ENCODE results near the gene METAP1D.

The METAP1D gene

GRCh38 chr2:172007372-172007771 lies 7.6 kb downstream of the METAP1D start:
- no peak overlapping the region for H3K4me3 Mint-ChIP-seq

GRCh38 chr2:172009823-172010222 lies 10.1 kb downstream of the METAP1D start:
- DNase-seq (ENCODE audit: low spot score in 2 of 2) (no peak), ATAC-seq (replicated peaks; ENCODE audit: extremely low read depth, poor library complexity, severe bottlenecking) (no peak)
- H3K27ac Mint-ChIP-seq (ENCODE audit: low read depth): no peak overlapping the region
- no peaks in the 10 kb centered on the region for H3K27me3 Mint-ChIP-seq
- no peaks in the 10 kb centered on the region for H3K9me3 Mint-ChIP-seq
- H3K36me3 Mint-ChIP-seq (ENCODE audit: insufficient read depth): peaks cover 3% of the 10 kb centered on the region
- no peak overlapping the region for H3K4me3 Mint-ChIP-seq
- H3K4me1 Mint-ChIP-seq: peaks cover 19% of the 10 kb centered on the region

More at GRCh38 chr2:172007372-172007771, 7.6 kb downstream of the METAP1D start:
- H3K27ac Mint-ChIP-seq (ENCODE audit: low read depth): no peak overlapping the region
- no peaks in the 10 kb centered on the region for H3K9me3 Mint-ChIP-seq
- DNase-seq (ENCODE audit: low spot score in 2 of 2): no peak
- peaks cover 15% of the 10 kb centered on the region for H3K4me1 Mint-ChIP-seq
- peaks cover 5% of the 10 kb centered on the region for H3K36me3 Mint-ChIP-seq (ENCODE audit: insufficient read depth)
- ATAC-seq (replicated peaks; ENCODE audit: extremely low read depth, poor library complexity, severe bottlenecking): no peak
- H3K27me3 Mint-ChIP-seq: no peaks in the 10 kb centered on the region

- no peak for DNase-seq (ENCODE audit: low spot score in 2 of 2)
- H3K27ac Mint-ChIP-seq (ENCODE audit: low read depth): no peak overlapping the region
- H3K27me3 Mint-ChIP-seq: no peaks in the 10 kb centered on the region
- no peaks in the 10 kb centered on the region for H3K9me3 Mint-ChIP-seq
- H3K4me1 Mint-ChIP-seq: peaks cover 19% of the 10 kb centered on the region
- H3K4me3 Mint-ChIP-seq: peak overlapping the region; percentile 42
- ATAC-seq (replicated peaks; ENCODE audit: extremely low read depth, poor library complexity, severe bottlenecking): peak; percentile 64
- H3K36me3 Mint-ChIP-seq (ENCODE audit: insufficient read depth): peaks cover 3% of the 10 kb centered on the region
Observed at GRCh38 chr2:172011812-172012575, 12.2 kb downstream of the METAP1D start.

- H3K4me3 Mint-ChIP-seq: no peak overlapping the region
- no peak overlapping the region for H3K27ac Mint-ChIP-seq (ENCODE audit: low read depth)
Observed at GRCh38 chr2:172012677-172013391, 13.1 kb downstream of the METAP1D start.

GRCh38 chr2:172013396-172013795 lies 13.6 kb downstream of the METAP1D start:
- Mint-ChIP-seq H3K4me3 (no peak overlapping the region), H3K4me1 (peaks cover 19% of the 10 kb centered on the region), H3K9me3 (no peaks in the 10 kb centered on the region), H3K27ac (ENCODE audit: low read depth) (no peak overlapping the region), H3K27me3 (no peaks in the 10 kb centered on the region), H3K36me3 (ENCODE audit: insufficient read depth) (peaks cover 3% of the 10 kb centered on the region)
- ATAC-seq (replicated peaks; ENCODE audit: extremely low read depth, poor library complexity, severe bottlenecking): no peak
- DNase-seq (ENCODE audit: low spot score in 2 of 2): no peak

More at GRCh38 chr2:172012677-172013391, 13.1 kb downstream of the METAP1D start:
- Mint-ChIP-seq H3K4me1 (peaks cover 19% of the 10 kb centered on the region), H3K36me3 (ENCODE audit: insufficient read depth) (peaks cover 3% of the 10 kb centered on the region), H3K9me3 (no peaks in the 10 kb centered on the region), H3K27me3 (no peaks in the 10 kb centered on the region)
- ATAC-seq (replicated peaks; ENCODE audit: extremely low read depth, poor library complexity, severe bottlenecking): no peak
- DNase-seq (ENCODE audit: low spot score in 2 of 2): no peak

- Mint-ChIP-seq H3K4me1 (no peaks in the 10 kb centered on the region), H3K36me3 (ENCODE audit: insufficient read depth) (no peaks in the 10 kb centered on the region), H3K4me3 (no peak overlapping the region), H3K9me3 (no peaks in the 10 kb centered on the region), H3K27me3 (no peaks in the 10 kb centered on the region), H3K27ac (ENCODE audit: low read depth) (no peak overlapping the region)
- ATAC-seq (replicated peaks; ENCODE audit: extremely low read depth, poor library complexity, severe bottlenecking) (no peak), DNase-seq (ENCODE audit: low spot score in 2 of 2) (no peak)
Observed at GRCh38 chr2:172021074-172021931, 21.6 kb downstream of the METAP1D start.

- H3K27me3 Mint-ChIP-seq: no peaks in the 10 kb centered on the region
- H3K27ac Mint-ChIP-seq (ENCODE audit: low read depth): no peak overlapping the region
- H3K9me3 Mint-ChIP-seq: no peaks in the 10 kb centered on the region
- H3K36me3 Mint-ChIP-seq (ENCODE audit: insufficient read depth): no peaks in the 10 kb centered on the region
- H3K4me1 Mint-ChIP-seq: no peaks in the 10 kb centered on the region
- ATAC-seq (replicated peaks; ENCODE audit: extremely low read depth, poor library complexity, severe bottlenecking): no peak
- H3K4me3 Mint-ChIP-seq: no peak overlapping the region
- no peak for DNase-seq (ENCODE audit: low spot score in 2 of 2)
Observed at GRCh38 chr2:172021955-172022354, 22.2 kb downstream of the METAP1D start.

- Mint-ChIP-seq H3K4me3 (no peak overlapping the region), H3K36me3 (ENCODE audit: insufficient read depth) (no peaks in the 10 kb centered on the region), H3K9me3 (no peaks in the 10 kb centered on the region), H3K27me3 (no peaks in the 10 kb centered on the region), H3K27ac (ENCODE audit: low read depth) (no peak overlapping the region), H3K4me1 (no peaks in the 10 kb centered on the region)
- DNase-seq (ENCODE audit: low spot score in 2 of 2) (no peak), ATAC-seq (replicated peaks; ENCODE audit: extremely low read depth, poor library complexity, severe bottlenecking) (no peak)
Observed at GRCh38 chr2:172031536-172031935, 31.8 kb downstream of the METAP1D start.

- H3K36me3 Mint-ChIP-seq (ENCODE audit: insufficient read depth): no peaks in the 10 kb centered on the region
- H3K4me3 Mint-ChIP-seq: no peak overlapping the region
- DNase-seq (ENCODE audit: low spot score in 2 of 2): no peak
- H3K9me3 Mint-ChIP-seq: no peaks in the 10 kb centered on the region
- no peak for ATAC-seq (replicated peaks; ENCODE audit: extremely low read depth, poor library complexity, severe bottlenecking)
- no peaks in the 10 kb centered on the region for H3K27me3 Mint-ChIP-seq
- no peaks in the 10 kb centered on the region for H3K4me1 Mint-ChIP-seq
- no peak overlapping the region for H3K27ac Mint-ChIP-seq (ENCODE audit: low read depth)
Observed at GRCh38 chr2:172038121-172038520, 38.4 kb downstream of the METAP1D start.

- ATAC-seq (replicated peaks; ENCODE audit: extremely low read depth, poor library complexity, severe bottlenecking) (no peak), DNase-seq (ENCODE audit: low spot score in 2 of 2) (no peak)
- H3K9me3 Mint-ChIP-seq: no peaks in the 10 kb centered on the region
- H3K27me3 Mint-ChIP-seq: no peaks in the 10 kb centered on the region
- H3K4me1 Mint-ChIP-seq: no peaks in the 10 kb centered on the region
- no peaks in the 10 kb centered on the region for H3K36me3 Mint-ChIP-seq (ENCODE audit: insufficient read depth)
- H3K4me3 Mint-ChIP-seq: no peak overlapping the region
- no peak overlapping the region for H3K27ac Mint-ChIP-seq (ENCODE audit: low read depth)
Observed at GRCh38 chr2:172038604-172039003, 38.9 kb downstream of the METAP1D start.

- Mint-ChIP-seq H3K27ac (ENCODE audit: low read depth) (no peak overlapping the region), H3K36me3 (ENCODE audit: insufficient read depth) (no peaks in the 10 kb centered on the region), H3K27me3 (no peaks in the 10 kb centered on the region), H3K4me3 (no peak overlapping the region), H3K9me3 (no peaks in the 10 kb centered on the region), H3K4me1 (no peaks in the 10 kb centered on the region)
- ATAC-seq (replicated peaks; ENCODE audit: extremely low read depth, poor library complexity, severe bottlenecking): no peak
- no peak for DNase-seq (ENCODE audit: low spot score in 2 of 2)
Observed at GRCh38 chr2:172039011-172039704, 39.4 kb downstream of the METAP1D start.

GRCh38 chr2:172040311-172040710 lies 40.6 kb downstream of the METAP1D start:
- no peak for DNase-seq (ENCODE audit: low spot score in 2 of 2)
- Mint-ChIP-seq H3K36me3 (ENCODE audit: insufficient read depth) (no peaks in the 10 kb centered on the region), H3K27ac (ENCODE audit: low read depth) (no peak overlapping the region), H3K4me3 (no peak overlapping the region), H3K4me1 (no peaks in the 10 kb centered on the region), H3K9me3 (no peaks in the 10 kb centered on the region), H3K27me3 (no peaks in the 10 kb centered on the region)
- no peak for ATAC-seq (replicated peaks; ENCODE audit: extremely low read depth, poor library complexity, severe bottlenecking)
